ENCODE data around the gene RAB1B.
"Not testable (repeated sequence)": the region's sequence is repeated elsewhere in the genome, so short reads cannot be mapped to it uniquely, and the experiment has no call there.

The RAB1B gene

DNA sequence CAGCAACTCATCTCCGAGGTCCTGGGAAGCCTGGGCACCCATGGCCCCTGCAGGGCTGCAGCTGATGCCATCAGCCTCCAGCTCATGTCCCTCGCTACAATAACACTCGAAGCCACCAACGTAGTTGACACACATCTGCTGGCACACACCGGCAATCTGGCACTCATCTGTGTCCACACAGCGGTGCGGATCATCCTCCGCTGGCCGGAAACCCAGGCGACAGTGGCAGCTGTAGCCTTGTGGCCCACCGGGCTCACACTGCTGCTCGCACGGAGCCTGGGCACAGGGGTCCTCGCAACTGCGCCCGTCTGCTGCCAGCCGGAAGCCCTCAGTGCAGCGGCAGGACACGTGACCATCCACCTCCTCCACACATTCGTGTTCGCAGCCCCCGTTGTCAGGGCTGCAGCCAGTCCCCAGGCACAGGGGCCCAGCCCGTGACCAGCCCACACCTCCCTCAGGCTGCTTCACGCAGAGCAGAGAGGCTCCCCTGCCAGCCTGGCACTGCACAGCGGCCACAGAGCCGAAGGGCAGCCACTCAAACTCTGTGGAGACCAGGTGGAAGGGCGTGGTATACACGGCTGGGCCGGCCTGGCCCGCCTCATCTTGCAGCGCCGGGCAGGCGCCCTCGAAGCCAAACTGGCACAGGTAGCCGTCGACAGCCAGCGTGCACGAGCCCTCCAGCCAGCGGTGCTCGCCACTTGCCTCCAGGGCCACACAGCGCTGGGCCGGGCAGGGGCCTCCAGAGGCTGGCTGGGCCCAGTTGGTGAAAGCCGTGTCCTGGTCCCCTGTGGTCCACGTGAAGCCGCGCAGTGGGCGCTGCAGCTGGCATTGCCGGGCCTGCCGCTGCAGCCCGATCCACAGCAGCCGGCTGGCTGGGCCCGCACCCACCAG is 47.7 kb downstream of the RAB1B start:
- Histone ChIP-seq H3K4me3 (ENCODE audit: low read length in 2 of 2) (peak overlapping the region; percentile 65 to 78), H3K27me3 (ENCODE audit: control insufficient read depth in 1 of 2, insufficient read depth in 2 of 2, low read length in 2 of 2) (no peaks in the 10 kb centered on the region), H3K36me3 (ENCODE audit: control insufficient read depth in 2 of 2, insufficient read depth in 2 of 2, low read length in 2 of 2) (no peaks in the 10 kb centered on the region), H3K9ac (ENCODE audit: low read length in 2 of 2) (peak overlapping the region; percentile 57 to 72), H3K4me1 (ENCODE audit: control insufficient read depth, insufficient read depth, low read length) (peaks cover 61% of the 10 kb centered on the region), H3K9me3 (ENCODE audit: control insufficient read depth in 2 of 2, low read length in 2 of 2) (no peaks in the 10 kb centered on the region), H3K27ac (ENCODE audit: low read length) (peak overlapping the region; percentile 82)

DNA sequence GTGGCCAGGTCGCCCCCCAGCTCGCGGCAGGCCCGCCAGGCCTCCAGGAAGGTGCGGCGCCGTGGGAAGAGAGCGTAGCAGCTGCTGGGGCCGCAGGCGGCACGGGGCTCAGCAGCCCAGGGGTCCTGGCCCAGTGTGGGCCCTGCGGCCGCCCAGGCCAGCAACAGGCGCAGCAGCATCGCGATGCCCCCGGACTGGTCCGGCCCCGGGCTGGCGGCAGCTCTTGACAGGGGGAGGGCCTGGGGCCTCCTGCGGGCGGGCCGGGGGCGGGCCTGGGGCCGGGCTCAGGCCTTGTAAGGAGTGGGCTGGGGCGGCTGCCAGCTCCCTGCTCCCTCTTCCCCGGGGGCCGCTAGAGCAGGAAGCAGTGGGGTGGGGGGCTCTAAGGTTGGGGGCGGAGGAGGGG is 48.4 kb downstream of the RAB1B start, which contains the start of gene CD248:
Gene CD248 (minus strand): TSS at position 196 of the 403 bp plus-strand sequence. CDS start 17 bp downstream, at position 179.
- peak within 1 kb of the TSS; percentile 82 for H3K27ac ChIP-seq (ENCODE audit: low read length)
- H3K4me1 ChIP-seq (ENCODE audit: control insufficient read depth, insufficient read depth, low read length), result peaks cover 58% of the 10 kb centered on the region
- H3K4me3 ChIP-seq (ENCODE audit: low read length in 2 of 2), result peak within 1 kb of the TSS; percentile 69 to 78
- no peaks in the 10 kb centered on the region for H3K36me3 ChIP-seq (ENCODE audit: control insufficient read depth in 2 of 2, insufficient read depth in 2 of 2, low read length in 2 of 2)
- H3K9ac ChIP-seq (ENCODE audit: low read length in 2 of 2), result peak within 1 kb of the TSS; percentile 57 to 73
- no peaks in the 10 kb centered on the region for H3K9me3 ChIP-seq (ENCODE audit: control insufficient read depth in 2 of 2, low read length in 2 of 2)
- no peaks in the 10 kb centered on the region for H3K27me3 ChIP-seq (ENCODE audit: control insufficient read depth in 1 of 2, insufficient read depth in 2 of 2, low read length in 2 of 2)

DNA sequence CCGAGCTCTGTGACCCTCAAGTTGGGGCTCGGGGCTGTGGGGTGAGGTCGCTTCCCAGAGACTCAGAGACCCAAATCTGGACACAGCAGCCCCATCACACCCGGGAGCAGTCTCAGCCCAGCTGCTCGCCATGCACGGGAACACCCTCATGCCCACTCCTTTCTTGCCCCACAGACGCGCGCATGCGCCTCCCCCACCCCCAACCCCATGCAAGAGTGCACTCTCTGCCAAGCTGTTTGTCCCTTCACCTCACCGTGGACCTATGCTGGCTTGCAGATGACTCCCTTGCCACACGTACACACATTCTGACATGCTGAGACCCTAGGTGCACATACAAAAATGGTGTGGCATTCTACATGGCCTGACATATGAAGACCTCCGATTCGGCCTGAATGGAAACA is 48.9 kb downstream of the RAB1B start:
- Histone ChIP-seq H3K27ac (ENCODE audit: low read length) (peak overlapping the region; percentile 82), H3K4me1 (ENCODE audit: control insufficient read depth, insufficient read depth, low read length) (peaks cover 56% of the 10 kb centered on the region), H3K36me3 (ENCODE audit: control insufficient read depth in 2 of 2, insufficient read depth in 2 of 2, low read length in 2 of 2) (no peaks in the 10 kb centered on the region), H3K27me3 (ENCODE audit: control insufficient read depth in 1 of 2, insufficient read depth in 2 of 2, low read length in 2 of 2) (no peaks in the 10 kb centered on the region), H3K4me3 (ENCODE audit: low read length in 2 of 2) (peak overlapping the region; percentile 66 to 69), H3K9ac (ENCODE audit: low read length in 2 of 2) (peak overlapping the region; percentile 57 to 73), H3K9me3 (ENCODE audit: control insufficient read depth in 2 of 2, low read length in 2 of 2) (no peaks in the 10 kb centered on the region)

DNA sequence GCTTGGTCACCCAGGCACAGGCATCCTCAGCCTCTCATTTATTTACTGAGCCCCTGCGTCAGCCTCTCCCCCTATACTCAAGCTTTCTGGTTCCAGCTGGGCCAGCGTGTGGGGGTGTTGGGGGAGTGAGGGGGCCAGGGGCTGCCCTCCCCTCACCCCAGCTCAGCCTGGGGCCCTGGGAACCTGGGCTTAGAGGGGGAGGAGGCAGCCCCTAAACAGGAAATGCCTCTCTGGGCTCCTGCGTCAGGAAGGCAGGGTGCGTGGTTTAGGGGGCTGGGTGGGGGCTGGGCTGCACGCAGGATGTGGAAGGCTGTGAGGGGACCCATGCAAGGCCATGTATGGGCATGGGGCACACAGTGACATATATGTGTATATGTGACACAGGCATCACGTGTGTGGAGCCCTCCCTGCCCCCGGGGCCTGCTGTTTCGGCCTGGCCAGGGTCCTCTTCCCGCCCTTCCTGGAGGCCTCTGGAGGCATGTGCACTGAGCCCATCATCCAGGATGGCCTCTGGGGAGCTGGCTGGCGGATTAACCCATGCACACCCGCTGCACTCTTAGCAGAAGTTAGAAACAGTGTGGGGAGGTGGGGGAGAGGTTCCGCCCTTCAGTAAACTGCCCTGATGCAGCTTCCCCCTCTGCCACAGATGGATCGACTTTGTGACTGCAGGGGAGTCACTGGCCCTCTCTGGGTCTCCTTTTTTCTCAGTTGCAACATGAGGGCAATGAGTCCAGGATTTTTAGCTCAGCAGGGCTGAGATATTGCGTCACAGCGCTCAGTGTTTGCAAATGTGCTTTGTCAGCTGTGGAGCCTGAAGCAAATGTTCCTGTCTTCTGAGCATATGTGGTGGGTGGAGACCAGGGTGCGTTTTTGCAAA is 49.5 kb downstream of the RAB1B start:
- no peaks in the 10 kb centered on the region for H3K27me3 ChIP-seq (ENCODE audit: control insufficient read depth in 1 of 2, insufficient read depth in 2 of 2, low read length in 2 of 2)
- H3K36me3 ChIP-seq (ENCODE audit: control insufficient read depth in 2 of 2, insufficient read depth in 2 of 2, low read length in 2 of 2), result no peaks in the 10 kb centered on the region
- H3K9ac ChIP-seq (ENCODE audit: low read length in 2 of 2), result peak overlapping the region; percentile 55 to 57
- H3K27ac ChIP-seq (ENCODE audit: low read length), result peak overlapping the region; percentile 82
- H3K9me3 ChIP-seq (ENCODE audit: control insufficient read depth in 2 of 2, low read length in 2 of 2), result no peaks in the 10 kb centered on the region
- peak overlapping the region; percentile 66 to 69 for H3K4me3 ChIP-seq (ENCODE audit: low read length in 2 of 2)
- H3K4me1 ChIP-seq (ENCODE audit: control insufficient read depth, insufficient read depth, low read length), result peaks cover 56% of the 10 kb centered on the region

- Histone ChIP-seq H3K9ac (ENCODE audit: low read length in 2 of 2) (no peak overlapping the region), H3K36me3 (ENCODE audit: control insufficient read depth in 2 of 2, insufficient read depth in 2 of 2, low read length in 2 of 2) (no peaks in the 10 kb centered on the region), H3K4me3 (ENCODE audit: low read length in 2 of 2) (no peak overlapping the region), H3K4me1 (ENCODE audit: control insufficient read depth, insufficient read depth, low read length) (peaks cover 50% of the 10 kb centered on the region), H3K27ac (ENCODE audit: low read length) (peak overlapping the region; percentile 82), H3K27me3 (ENCODE audit: control insufficient read depth in 1 of 2, insufficient read depth in 2 of 2, low read length in 2 of 2) (no peaks in the 10 kb centered on the region), H3K9me3 (ENCODE audit: control insufficient read depth in 2 of 2, low read length in 2 of 2) (no peaks in the 10 kb centered on the region)
Observed at GRCh38 chr11:66318600-66318970, 50.1 kb downstream of the RAB1B start.

DNA sequence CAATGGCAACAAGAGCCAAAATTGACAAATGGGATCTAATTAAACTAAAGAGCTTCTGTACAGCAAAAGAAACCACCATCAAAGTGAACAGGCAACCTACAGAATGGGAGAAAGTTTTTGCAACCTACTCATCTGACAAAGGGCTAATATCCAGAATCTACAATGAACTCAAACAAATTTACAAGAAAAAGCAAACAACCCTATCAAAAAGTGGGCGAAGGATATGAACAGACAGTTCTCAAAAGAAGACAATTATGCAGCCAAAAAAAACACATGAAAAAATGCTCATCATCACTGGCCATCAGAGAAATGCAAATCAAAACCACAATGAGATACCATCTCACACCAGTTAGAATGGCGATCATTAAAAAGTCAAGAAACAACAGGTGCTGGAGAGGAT is 51.9 kb downstream of the RAB1B start:
- H3K9me3 ChIP-seq (ENCODE audit: control insufficient read depth in 2 of 2, low read length in 2 of 2); H3K27ac ChIP-seq (ENCODE audit: low read length): not testable (repeated sequence)
- peaks cover 34% of the 10 kb centered on the region for H3K4me1 ChIP-seq (ENCODE audit: control insufficient read depth, insufficient read depth, low read length)

GRCh38 chr11:66320748-66321147 is 52.3 kb downstream of the RAB1B start:
- not testable (repeated sequence) for H3K9me3 ChIP-seq (ENCODE audit: control insufficient read depth in 2 of 2, low read length in 2 of 2); H3K27me3 ChIP-seq (ENCODE audit: control insufficient read depth in 1 of 2, insufficient read depth in 2 of 2, low read length in 2 of 2); H3K27ac ChIP-seq (ENCODE audit: low read length); H3K36me3 ChIP-seq (ENCODE audit: control insufficient read depth in 2 of 2, insufficient read depth in 2 of 2, low read length in 2 of 2); H3K4me3 ChIP-seq (ENCODE audit: low read length in 2 of 2); H3K9ac ChIP-seq (ENCODE audit: low read length in 2 of 2)
- H3K4me1 ChIP-seq (ENCODE audit: control insufficient read depth, insufficient read depth, low read length), result peaks cover 33% of the 10 kb centered on the region

More for the DNA sequence above, 51.9 kb downstream of the RAB1B start:
- H3K27me3 ChIP-seq (ENCODE audit: control insufficient read depth in 1 of 2, insufficient read depth in 2 of 2, low read length in 2 of 2); H3K36me3 ChIP-seq (ENCODE audit: control insufficient read depth in 2 of 2, insufficient read depth in 2 of 2, low read length in 2 of 2); H3K4me3 ChIP-seq (ENCODE audit: low read length in 2 of 2); H3K9ac ChIP-seq (ENCODE audit: low read length in 2 of 2): not testable (repeated sequence)

GRCh38 chr11:66321606-66322005 is 53.2 kb downstream of the RAB1B start:
- Histone ChIP-seq H3K27ac (ENCODE audit: low read length) (no peak overlapping the region), H3K4me1 (ENCODE audit: control insufficient read depth, insufficient read depth, low read length) (peaks cover 33% of the 10 kb centered on the region), H3K27me3 (ENCODE audit: control insufficient read depth in 1 of 2, insufficient read depth in 2 of 2, low read length in 2 of 2) (no peaks in the 10 kb centered on the region)

GRCh38 chr11:66322732-66323427 is 54.4 kb downstream of the RAB1B start:
- Histone ChIP-seq H3K27me3 (ENCODE audit: control insufficient read depth in 1 of 2, insufficient read depth in 2 of 2, low read length in 2 of 2) (no peaks in the 10 kb centered on the region), H3K27ac (ENCODE audit: low read length) (no peak overlapping the region), H3K9ac (ENCODE audit: low read length in 2 of 2) (no peak overlapping the region), H3K4me3 (ENCODE audit: low read length in 2 of 2) (no peak overlapping the region), H3K9me3 (ENCODE audit: control insufficient read depth in 2 of 2, low read length in 2 of 2) (no peaks in the 10 kb centered on the region), H3K36me3 (ENCODE audit: control insufficient read depth in 2 of 2, insufficient read depth in 2 of 2, low read length in 2 of 2) (no peaks in the 10 kb centered on the region), H3K4me1 (ENCODE audit: control insufficient read depth, insufficient read depth, low read length) (peaks cover 34% of the 10 kb centered on the region)

More at GRCh38 chr11:66321606-66322005, 53.2 kb downstream of the RAB1B start:
- H3K9ac ChIP-seq (ENCODE audit: low read length in 2 of 2), result no peak overlapping the region
- no peak overlapping the region for H3K4me3 ChIP-seq (ENCODE audit: low read length in 2 of 2)
- H3K9me3 ChIP-seq (ENCODE audit: control insufficient read depth in 2 of 2, low read length in 2 of 2), result no peaks in the 10 kb centered on the region
- no peaks in the 10 kb centered on the region for H3K36me3 ChIP-seq (ENCODE audit: control insufficient read depth in 2 of 2, insufficient read depth in 2 of 2, low read length in 2 of 2)

DNA sequence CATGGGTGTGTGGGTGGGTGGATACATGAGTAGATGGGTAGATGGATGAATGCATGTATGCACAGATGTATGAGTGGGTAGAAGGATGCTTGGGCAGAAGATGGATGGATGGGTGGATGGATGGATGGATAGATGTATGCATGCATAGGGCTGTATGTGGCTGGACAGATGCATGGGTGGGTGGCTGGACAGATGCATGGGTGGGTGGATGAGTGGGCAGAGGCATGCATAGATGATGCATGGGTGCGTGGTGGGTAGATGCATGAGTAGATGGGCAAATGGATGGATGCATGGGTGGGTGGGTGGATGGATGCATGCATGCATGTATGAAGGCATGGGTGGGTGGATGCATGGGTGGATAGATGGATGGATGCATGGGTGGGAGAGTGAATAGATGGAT is 55.2 kb downstream of the RAB1B start:
- Histone ChIP-seq H3K27me3 (ENCODE audit: control insufficient read depth in 1 of 2, insufficient read depth in 2 of 2, low read length in 2 of 2) (no peaks in the 10 kb centered on the region), H3K4me3 (ENCODE audit: low read length in 2 of 2) (no peak overlapping the region), H3K9ac (ENCODE audit: low read length in 2 of 2) (no peak overlapping the region), H3K9me3 (ENCODE audit: control insufficient read depth in 2 of 2, low read length in 2 of 2) (no peaks in the 10 kb centered on the region), H3K36me3 (ENCODE audit: control insufficient read depth in 2 of 2, insufficient read depth in 2 of 2, low read length in 2 of 2) (no peaks in the 10 kb centered on the region), H3K27ac (ENCODE audit: low read length) (no peak overlapping the region), H3K4me1 (ENCODE audit: control insufficient read depth, insufficient read depth, low read length) (peaks cover 35% of the 10 kb centered on the region)

All from stomach smooth muscle (tissue), 2 donors.